ELF-1 (cell line): Measurements from ENCODE around the gene FAM120B.
A peak's percentile ranks its signal among the peaks of the same experiment; 100 is the strongest.

Experiments used
- DNase-seq: peaks from one replicate; pipeline ENCODE4 v3.0.0-alpha.2; 2016; ENCODE audit warnings: low read depth, low spot score

The FAM120B gene

GRCh38 chr6:170355661-170356060, 49.1 kb downstream of the FAM120B start:
- DNase-seq: no peak

GRCh38 chr6:170357812-170358211, 51.3 kb downstream of the FAM120B start:
- DNase-seq: no peak

DNA sequence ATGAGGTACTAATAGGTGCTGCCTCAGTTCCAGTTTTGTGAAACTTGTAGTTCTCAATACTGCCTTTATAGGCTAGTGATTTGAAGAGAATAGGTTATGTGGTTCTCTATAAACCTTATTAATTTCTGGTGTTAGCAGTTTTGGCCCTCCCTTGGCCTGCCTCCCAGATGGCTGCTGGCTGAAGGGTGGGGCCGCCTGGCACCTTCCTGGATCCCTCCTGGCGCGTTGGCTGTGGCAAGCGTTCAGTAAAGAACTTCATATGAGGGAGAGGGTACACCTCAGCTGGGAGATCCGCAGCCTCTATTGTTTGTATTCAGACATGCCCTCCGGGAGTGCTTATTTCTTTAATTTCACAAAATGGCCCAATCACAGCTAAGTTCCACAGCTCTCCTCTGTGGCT, 51.9 kb downstream of the FAM120B start:
- DNase-seq: no peak

DNA sequence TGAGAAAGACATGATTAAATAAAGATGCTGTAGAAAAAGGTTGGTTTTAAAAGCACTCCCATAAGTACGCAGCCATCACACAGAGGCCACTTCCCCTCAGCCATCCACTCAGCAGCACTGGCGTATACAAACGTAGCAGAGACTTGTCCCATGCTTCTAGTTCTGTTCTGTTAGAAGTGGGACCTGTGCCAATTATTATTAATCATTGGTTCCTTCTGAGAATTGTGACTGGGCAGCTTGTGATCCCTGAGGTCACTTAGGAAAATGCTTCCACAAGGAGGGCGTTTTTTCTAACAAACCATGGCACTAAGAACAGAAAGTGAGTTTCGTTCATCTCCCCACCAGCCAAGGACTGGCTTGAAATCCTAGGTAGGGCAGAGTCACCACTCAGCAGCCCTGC, 53.9 kb downstream of the FAM120B start:
- no peak for DNase-seq

DNA sequence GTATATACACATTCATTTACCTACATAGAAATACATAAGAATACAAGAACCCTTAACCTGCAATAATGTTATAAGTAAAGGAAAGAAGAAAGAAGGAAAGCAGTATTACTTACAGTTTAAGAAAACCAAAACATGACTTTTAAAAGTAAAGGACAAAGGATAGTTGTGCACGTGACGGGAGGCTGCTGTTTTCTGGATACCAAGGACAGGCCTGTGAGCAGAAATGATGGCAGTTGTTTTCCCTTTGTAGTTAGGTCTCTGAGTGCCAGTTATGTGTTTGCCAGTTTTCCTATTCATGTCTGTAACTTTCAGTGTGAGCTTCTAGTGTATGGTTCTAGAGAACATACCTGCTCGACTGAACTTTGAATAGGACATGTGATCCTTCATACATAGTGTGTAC, 54.8 kb downstream of the FAM120B start:
- no peak for DNase-seq

DNA sequence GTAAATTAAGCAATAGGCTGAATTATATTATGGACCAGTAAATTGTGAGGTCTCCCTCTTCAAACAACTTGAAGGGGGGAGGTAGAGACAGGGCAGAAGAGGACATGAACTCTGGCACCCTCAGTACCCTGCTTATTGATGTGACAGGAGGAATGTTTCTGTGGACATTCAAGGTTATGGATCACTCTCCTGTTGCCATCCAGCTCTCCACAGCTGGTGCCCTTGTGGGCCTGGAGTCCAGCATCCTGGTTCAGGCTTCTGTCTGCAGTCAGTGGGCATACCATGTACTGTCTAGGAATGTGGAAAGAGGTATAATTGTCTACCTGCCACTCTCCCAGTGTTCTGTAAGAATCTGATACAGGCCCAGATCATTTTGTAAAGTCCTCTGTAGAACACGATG, 55.6 kb downstream of the FAM120B start:
- no peak for DNase-seq

GRCh38 chr6:170363255-170363654, 56.7 kb downstream of the FAM120B start:
- no peak for DNase-seq

DNA sequence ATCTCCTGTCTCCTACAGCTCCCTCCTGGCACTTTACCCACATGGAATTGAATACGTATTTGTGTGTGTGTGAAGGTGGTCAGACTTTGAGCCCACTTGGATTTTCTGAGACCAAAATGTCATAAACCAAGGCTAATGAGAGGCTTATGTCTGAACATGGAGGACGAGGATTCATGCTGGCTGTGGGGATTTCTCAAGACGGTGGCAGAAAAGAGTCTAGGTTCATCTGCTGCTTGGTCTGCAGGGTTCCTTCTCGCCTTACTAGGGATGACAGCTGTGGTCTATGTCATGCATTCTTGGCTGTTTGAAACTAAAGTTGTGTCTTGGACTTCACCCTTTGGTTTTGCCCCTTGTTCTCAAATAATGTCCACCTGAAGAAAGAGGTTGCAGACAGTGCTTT, 58.6 kb downstream of the FAM120B start:
- no peak for DNase-seq

GRCh38 chr6:170365593-170365992, 59.0 kb downstream of the FAM120B start:
- no peak for DNase-seq

GRCh38 chr6:170366248-170366960, 59.8 kb downstream of the FAM120B start:
- DNase-seq: no peak

DNA sequence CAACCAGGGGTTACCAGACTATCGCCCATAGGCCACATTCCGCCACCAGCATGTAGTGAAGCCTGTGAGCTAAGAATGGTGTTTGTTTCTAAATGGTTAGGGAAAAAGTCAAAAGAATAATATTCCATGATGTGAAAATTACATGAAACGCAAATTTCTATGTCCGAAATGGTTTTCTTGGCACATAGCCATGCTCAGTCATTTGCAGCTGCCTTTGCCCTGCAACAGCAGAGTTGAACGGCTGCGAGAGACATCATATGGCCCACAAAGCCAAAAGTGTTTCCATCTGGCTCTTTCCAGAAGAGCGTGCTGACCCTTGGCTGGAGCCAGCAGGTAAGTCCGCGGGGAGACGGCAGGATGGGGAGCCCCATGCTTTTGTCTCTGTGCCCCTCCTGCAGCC, 60.7 kb downstream of the FAM120B start:
- DNase-seq: no peak

DNA sequence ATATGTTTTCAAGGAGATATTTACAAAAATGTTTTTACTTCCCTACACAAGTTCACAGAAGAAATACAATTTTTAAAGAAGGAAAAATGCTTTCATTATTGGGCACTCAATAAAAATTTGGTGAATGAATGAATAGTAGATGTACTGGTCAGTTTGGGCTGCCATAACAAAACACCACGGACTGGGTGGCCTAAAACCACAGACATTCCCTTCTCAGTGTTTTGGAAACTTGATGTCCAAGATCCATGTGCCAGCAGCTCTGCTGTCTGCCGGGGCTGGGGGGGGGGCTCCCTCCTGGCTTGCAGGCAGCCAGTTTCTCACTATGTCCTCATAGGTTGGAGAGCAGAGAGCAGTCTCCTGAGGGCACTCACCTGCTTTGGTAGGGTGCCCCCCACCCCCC, 62.0 kb downstream of the FAM120B start:
- DNase-seq: no peak

DNA sequence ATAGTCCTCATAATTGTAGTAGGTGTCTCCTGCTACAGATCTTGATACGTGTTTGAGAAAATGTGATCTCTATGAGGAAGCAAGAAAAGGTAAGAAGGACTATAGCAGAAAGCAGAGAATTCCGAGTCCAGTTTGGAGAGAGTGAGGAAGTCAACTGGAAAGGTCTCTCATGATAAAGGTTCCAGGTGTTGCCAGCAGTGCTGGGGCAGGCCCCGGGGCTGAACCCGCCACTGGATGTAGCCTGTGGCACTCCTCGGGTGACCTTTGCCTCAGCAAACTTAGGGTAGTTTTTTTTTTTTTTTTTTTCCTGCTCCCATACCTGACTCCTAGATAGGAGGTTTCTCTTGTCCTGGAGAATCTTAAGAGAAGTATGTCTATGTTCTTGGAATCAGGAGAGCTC, 62.8 kb downstream of the FAM120B start:
- no peak for DNase-seq

DNA sequence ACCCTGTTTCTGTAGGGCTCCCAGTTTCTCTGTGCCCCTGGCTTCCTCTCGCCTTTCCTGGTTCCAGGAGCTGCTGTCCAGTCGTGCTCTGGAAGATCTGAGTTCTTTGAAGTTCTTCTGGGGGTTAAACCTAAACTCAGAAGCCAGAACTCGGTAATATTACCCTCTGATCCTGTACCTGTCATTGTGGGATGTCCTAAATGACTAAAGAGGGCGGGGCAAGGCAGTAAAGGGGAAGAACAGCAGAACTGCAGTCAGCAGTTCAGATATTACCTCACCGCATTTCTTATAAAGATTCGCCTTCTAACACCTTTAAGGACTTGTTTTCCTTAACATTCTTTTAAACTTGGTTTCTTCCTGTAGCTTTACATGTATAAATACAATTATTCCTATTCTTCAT, 63.9 kb downstream of the FAM120B start:
- DNase-seq: no peak

DNA sequence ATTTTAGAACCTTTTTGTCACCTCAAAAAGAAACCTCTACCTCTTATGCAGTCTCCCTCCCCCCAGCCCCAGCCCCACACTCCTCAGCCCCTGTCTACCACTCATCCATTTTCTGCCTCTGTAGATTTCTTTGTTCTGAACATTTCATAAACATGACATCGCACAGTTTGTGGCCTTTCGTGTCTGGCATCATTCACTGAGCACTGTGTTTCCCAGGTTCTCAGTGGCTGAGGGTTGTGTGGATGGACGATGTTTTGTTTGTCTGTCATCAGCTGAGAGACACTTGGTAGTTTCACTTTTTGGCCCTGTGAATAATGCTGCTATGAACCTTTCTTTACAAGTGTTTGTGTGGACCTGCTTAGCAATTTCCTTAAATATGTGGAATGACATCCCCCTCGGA, 64.5 kb downstream of the FAM120B start:
- no peak for DNase-seq

DNA sequence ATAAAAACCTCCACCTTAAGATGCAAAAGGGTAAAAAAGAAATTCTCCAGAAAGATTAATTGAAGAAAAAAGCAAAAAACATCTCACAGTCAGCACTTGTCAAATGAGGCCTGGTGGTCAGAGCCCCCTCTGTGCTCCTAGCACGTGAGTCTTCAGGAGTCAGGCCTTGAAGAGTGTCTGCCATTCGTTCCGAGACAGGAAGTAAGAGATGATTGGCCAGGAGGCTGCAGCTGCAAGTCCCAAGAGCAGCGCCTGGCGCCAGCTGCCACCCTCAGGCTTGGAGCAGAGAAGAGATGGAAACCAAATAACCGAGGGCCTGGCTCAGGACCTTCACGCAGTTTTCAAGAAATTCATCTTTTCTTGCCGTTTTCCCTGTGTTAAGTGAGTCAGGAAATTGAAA, 65.0 kb downstream of the FAM120B start:
- peak; percentile 65 for DNase-seq

DNA sequence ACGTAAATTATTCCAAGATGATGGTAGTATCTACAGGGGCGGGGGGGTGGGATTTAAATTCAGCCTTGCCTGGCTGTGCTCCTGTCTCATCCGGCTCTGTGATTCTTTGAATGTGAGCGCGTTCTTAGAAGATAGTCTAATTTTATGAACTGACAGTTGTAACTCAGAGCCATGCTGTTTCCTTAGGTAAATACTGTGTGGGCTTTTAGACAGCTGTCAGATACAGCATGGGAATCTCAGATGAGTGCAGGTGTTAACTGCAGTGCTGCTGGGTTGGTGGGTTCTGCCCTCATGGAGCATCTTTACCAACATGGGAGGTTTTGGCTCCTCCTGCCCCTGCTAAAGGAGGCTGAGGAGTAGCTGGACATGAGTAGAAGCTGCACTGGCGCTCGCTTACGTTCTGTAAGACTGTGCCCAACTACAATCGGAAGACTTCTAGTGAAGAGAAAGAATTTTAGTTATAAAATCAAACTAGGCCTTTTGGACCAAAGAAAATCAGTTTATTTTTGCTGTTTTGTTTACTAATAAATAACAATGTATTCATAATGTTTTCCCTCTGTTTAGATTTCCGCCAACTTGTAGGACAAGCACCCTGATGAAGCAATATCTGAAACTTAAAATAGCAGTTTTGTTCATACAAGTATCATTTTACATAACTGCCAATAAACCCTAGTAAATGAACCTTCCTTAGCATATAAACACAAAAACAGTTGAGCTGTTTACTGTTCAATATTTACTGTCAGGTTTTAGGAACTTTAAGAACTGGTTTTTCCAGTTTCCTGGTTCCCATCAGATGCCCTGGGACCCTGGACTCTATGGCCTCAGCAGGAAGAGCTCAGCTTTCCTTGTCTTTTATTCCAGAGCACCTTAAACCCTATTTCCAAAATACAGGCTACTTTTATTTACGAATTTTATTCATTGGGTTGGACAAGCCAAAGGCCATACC, 66.1 kb downstream of the FAM120B start:
- peak; percentile 25 for DNase-seq

GRCh38 chr6:170374571-170375444, 68.2 kb downstream of the FAM120B start:
- DNase-seq: peak; percentile 36

DNA sequence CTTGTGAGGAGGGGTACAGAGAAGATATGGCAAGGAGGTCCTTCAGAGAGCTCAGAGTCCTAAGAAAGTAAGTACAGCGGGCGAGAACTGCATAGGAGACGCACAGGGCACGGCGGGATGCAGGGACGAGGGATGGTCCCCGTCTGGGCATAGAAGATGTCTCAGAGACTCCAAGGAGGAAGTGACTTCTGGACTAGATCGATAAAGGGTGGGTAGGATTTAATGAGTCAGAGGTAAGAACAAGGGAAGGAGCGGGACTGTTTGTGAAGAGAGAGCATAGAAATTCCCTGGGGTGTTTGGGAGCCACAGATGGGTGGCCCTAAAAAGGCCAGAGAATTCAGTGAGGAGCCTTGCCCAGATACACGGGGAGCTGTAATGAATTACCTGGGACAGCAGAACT, 69.1 kb downstream of the FAM120B start:
- DNase-seq: no peak

DNA sequence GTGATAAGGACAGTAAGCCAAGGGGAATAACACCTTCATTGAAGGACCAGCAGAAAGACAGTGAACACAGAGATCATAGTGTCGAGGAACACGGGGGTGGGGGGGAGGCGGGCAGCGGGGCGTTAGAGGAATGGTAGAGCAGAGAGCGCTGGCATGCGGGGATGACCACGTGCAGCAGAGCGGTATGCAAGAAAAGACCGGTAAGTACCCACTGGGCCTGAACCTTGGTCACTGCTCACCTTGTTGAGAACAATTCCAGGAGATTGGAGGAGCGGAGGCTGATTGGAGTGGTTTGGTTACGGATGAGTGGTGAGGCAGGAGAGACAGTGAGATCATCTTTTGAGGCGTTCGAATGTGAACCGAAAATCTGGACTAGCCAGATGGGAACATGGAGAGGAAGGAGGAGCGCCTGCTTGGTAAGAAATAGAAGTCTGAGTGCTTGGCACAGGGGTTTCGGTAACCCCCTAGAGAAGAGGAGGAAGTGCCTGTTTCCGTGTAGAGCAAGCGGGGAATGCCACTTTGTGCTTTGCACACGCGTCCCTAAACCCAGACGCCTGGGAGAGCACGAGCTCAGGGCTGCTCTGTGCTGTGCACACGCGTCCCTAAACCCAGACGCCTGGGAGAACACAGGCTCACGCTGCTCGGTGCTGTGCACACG, 70.0 kb downstream of the FAM120B start:
- DNase-seq: no peak

- no peak for DNase-seq
These were observed 71.9 kb downstream of the FAM120B start for GRCh38 chr6:170378502-170378901.
